ENCODE measurements around the gene MCFD2.

Gene MCFD2

GRCh38 chr2:46954951-46955571 lies 39.5 kb upstream of the MCFD2 start:
- Histone ChIP-seq H3K4me3 (ENCODE audit: low read depth, low read length) (no peak overlapping the region), H3K36me3 (ENCODE audit: control insufficient read depth, insufficient read depth, low read length) (no peaks in the 10 kb centered on the region)
- TF ChIP-seq CTCF (IDR thresholded peaks at IDR 0.05): no peak

GRCh38 chr2:46952171-46952570 lies 36.6 kb upstream of the MCFD2 start:
- Histone ChIP-seq H3K4me2 (ENCODE audit: low read length) (no peak overlapping the region), H3K4me1 (no peaks in the 10 kb centered on the region), H2AFZ (no peak overlapping the region), H3K4me3 (ENCODE audit: low read depth, low read length) (no peak overlapping the region), H3K27me3 (ENCODE audit: control insufficient read depth, insufficient read depth, low read length) (no peaks in the 10 kb centered on the region), H3K9ac (no peak overlapping the region), H3K79me2 (peaks cover 4% of the 10 kb centered on the region), H3K36me3 (ENCODE audit: control insufficient read depth, insufficient read depth, low read length) (no peaks in the 10 kb centered on the region), H3K27ac (no peak overlapping the region), H3K9me3 (ENCODE audit: control insufficient read depth, low read length) (no peaks in the 10 kb centered on the region)
- no peak for TF ChIP-seq CTCF (IDR thresholded peaks at IDR 0.05)

More at GRCh38 chr2:46954951-46955571, 39.5 kb upstream of the MCFD2 start:
- no peak overlapping the region for H3K9ac ChIP-seq
- H3K27ac ChIP-seq: no peak overlapping the region
- H3K4me1 ChIP-seq: no peaks in the 10 kb centered on the region
- no peak overlapping the region for H3K4me2 ChIP-seq (ENCODE audit: low read length)
- no peak overlapping the region for H2AFZ ChIP-seq
- H3K79me2 ChIP-seq: peaks cover 9% of the 10 kb centered on the region
- H3K9me3 ChIP-seq (ENCODE audit: control insufficient read depth, low read length): no peaks in the 10 kb centered on the region
- H3K27me3 ChIP-seq (ENCODE audit: control insufficient read depth, insufficient read depth, low read length): no peaks in the 10 kb centered on the region

GRCh38 chr2:46951290-46952064 lies 35.9 kb upstream of the MCFD2 start:
- Histone ChIP-seq H3K4me1 (no peaks in the 10 kb centered on the region), H3K4me3 (ENCODE audit: low read depth, low read length) (no peak overlapping the region), H3K27ac (no peak overlapping the region), H3K36me3 (ENCODE audit: control insufficient read depth, insufficient read depth, low read length) (no peaks in the 10 kb centered on the region), H3K4me2 (ENCODE audit: low read length) (no peak overlapping the region), H3K79me2 (peaks cover 7% of the 10 kb centered on the region), H2AFZ (no peak overlapping the region), H3K27me3 (ENCODE audit: control insufficient read depth, insufficient read depth, low read length) (no peaks in the 10 kb centered on the region), H3K9me3 (ENCODE audit: control insufficient read depth, low read length) (no peaks in the 10 kb centered on the region), H3K9ac (no peak overlapping the region)
- TF ChIP-seq CTCF (IDR thresholded peaks at IDR 0.05): no peak

GRCh38 chr2:46950314-46950713 lies 34.7 kb upstream of the MCFD2 start:
- no peak for TF ChIP-seq CTCF (IDR thresholded peaks at IDR 0.05)
- H3K4me1 ChIP-seq: no peaks in the 10 kb centered on the region
- no peak overlapping the region for H2AFZ ChIP-seq
- no peaks in the 10 kb centered on the region for H3K27me3 ChIP-seq (ENCODE audit: control insufficient read depth, insufficient read depth, low read length)
- no peak overlapping the region for H3K27ac ChIP-seq
- H3K36me3 ChIP-seq (ENCODE audit: control insufficient read depth, insufficient read depth, low read length): no peaks in the 10 kb centered on the region
- H3K4me2 ChIP-seq (ENCODE audit: low read length): no peak overlapping the region
- peaks cover 11% of the 10 kb centered on the region for H3K79me2 ChIP-seq
- H3K9ac ChIP-seq: no peak overlapping the region
- H3K4me3 ChIP-seq (ENCODE audit: low read depth, low read length): no peak overlapping the region
- no peaks in the 10 kb centered on the region for H3K9me3 ChIP-seq (ENCODE audit: control insufficient read depth, low read length)

All from parathyroid adenoma (tissue), 2 donors.